ENCODE measurements around the gene ZNF581.

The ZNF581 gene

DNA sequence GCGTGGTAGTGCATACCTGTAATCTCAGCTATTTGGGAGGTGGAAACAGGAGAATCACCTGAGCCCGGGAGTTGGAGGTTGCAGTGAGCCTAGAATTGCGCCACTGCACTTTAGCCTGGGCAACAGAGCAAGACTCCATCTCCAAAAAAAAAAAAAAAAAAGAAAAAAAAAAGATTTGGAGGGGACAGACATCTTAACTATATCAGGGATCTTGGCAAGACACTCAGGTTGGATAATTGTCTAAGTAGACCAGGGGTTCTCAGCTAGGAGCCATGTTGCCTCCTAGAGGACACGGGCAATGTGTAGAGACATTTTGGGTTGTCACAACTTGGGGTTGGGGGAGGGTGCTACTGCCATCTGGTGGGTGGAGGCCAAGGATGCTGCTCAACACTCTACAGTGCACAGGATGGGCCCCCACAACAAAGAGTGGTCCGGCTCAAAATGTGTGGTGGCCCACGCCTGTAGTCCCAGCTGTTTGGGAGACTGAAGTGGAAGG, 4.5 kb upstream of the ZNF581 start:
- H3K4me3 ChIP-seq (ENCODE audit: low read depth, low read length): no peak overlapping the region
- TF ChIP-seq, protein P1, sequence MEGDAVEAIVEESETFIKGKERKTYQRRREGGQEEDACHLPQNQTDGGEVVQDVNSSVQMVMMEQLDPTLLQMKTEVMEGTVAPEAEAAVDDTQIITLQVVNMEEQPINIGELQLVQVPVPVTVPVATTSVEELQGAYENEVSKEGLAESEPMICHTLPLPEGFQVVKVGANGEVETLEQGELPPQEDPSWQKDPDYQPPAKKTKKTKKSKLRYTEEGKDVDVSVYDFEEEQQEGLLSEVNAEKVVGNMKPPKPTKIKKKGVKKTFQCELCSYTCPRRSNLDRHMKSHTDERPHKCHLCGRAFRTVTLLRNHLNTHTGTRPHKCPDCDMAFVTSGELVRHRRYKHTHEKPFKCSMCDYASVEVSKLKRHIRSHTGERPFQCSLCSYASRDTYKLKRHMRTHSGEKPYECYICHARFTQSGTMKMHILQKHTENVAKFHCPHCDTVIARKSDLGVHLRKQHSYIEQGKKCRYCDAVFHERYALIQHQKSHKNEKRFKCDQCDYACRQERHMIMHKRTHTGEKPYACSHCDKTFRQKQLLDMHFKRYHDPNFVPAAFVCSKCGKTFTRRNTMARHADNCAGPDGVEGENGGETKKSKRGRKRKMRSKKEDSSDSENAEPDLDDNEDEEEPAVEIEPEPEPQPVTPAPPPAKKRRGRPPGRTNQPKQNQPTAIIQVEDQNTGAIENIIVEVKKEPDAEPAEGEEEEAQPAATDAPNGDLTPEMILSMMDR (IDR thresholded peaks at IDR 0.05; ENCODE audit: insufficient read depth, low read depth, low read length, missing control alignments): peak; percentile 60
- peak; percentile 78 for DNase-seq (ENCODE audit: low read depth)

DNA sequence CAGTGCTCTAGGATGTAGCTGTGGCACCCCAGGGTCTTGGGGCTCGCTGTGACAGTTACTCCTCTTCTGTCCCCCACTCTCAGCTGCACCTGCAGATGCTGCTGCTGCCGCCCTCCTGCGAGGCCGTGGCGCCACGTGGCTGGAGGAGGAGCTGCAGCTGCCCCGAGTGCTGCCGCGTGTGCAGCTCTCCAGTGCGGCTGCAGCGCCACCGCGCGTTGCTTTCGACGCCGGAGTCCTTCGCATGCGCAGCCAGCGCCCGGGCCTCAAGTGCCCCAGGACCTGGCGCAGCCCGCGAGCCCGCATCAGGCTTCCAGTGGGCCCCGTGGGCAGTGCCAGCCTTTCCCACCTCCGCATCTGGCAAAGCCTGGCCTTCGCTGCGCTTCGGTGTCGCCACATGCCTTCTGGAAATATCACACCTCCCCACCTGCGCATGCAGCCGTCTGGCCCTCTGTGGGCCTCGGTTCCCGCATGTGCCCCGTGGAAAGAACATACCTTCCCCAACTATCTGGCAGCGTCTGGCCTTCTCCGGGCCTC, 3.3 kb upstream of the ZNF581 start:
- peak; percentile 95 for DNase-seq (ENCODE audit: low read depth)
- peak overlapping the region; percentile 92 for H3K4me3 ChIP-seq (ENCODE audit: low read depth, low read length)

DNA sequence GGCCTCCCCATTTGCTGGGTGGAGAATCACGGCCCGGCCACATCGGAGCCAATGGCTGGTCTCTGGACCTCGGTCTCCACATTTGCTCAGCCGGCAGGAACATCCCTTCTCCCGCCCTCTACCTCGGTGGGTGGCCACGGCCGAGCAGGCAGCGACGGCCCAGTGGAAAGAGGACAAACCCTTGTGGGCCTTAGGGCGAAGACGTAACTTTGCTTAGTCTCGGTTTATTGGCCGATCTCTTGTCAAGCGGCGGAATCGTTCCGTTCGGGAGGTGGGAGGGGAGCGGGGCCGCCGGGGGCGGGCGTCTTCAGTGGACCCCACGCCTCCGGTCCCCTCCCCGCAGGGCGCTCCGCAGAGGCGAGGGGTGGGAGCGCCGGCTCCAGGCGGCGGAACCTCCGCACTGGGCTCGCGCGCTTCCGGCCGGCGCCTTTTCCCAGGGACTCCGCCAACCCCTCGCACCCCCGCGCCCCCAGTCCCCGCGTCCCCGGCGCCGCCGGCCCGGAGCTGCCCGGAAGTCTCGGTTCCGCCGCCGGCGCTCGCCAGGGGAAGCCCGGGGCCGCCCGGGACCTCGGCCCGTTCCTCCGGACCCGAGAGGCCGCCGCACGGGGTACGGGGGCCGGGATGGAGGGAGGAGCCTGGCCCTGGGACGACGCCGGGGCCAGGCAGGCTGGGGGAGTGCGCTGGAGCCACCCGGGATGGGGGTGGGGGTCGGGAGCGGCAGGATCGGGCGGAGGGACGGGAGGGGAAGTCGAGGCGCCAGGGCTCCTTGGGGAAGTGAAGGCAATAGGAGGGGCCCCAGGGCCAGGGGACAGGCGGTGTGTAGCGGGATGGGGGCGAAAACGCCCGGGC, 2.6 kb upstream of the ZNF581 start, which contains the start of gene ZNF580:
ZNF580 (plus strand) TSS at position 426 of the 849 bp plus-strand sequence. CDS start 1,507 bp downstream, outside the sequence.
- TF ChIP-seq, protein P1 (IDR thresholded peaks at IDR 0.05; ENCODE audit: insufficient read depth, low read depth, low read length, missing control alignments): no peak
- H3K4me3 ChIP-seq (ENCODE audit: low read depth, low read length): peak within 1 kb of the TSS; percentile 92
- DNase-seq (ENCODE audit: low read depth): peak; percentile 88

More for the DNA sequence above, 3.3 kb upstream of the ZNF581 start:
- TF ChIP-seq, protein P1 (IDR thresholded peaks at IDR 0.05; ENCODE audit: insufficient read depth, low read depth, low read length, missing control alignments): peak; percentile 80

DNA sequence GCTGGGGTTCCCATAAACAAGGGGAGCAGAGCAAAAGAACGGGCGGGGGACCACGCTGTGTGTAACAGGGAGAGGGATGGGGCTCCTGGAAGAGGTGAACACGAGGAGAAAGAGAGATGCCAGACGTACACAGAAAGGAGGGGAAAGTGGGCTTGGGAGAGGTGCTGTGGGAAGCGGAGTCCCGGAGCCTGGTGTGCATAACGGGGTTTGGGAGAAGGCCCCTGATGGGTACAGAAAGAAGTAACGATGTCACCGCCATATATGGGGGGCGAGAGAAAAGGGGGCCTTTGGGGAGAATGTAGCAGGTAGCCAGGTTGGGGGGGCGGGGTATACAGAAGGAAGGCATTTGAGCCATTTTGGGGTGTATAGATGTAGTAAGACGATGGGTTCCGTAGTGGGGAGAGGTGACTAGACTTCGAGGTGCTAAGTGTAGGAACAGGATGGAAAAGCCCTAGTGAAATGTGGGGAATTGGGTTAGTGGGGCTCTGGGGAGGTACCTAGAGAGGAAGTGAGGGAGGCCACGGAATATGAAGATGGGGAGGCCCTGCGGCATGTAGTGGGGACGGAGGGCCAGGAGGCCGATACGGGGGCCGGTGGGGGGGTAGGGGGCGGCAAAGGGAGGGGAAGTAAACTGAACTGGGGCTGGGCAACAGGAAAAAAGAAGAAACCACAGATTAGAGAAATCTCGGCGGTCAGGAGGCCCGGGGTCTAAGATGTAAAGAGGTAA, 1.9 kb upstream of the ZNF581 start:
- peak; percentile 50 for DNase-seq (ENCODE audit: low read depth)
- TF ChIP-seq, protein P1 (IDR thresholded peaks at IDR 0.05; ENCODE audit: insufficient read depth, low read depth, low read length, missing control alignments): no peak
- peak overlapping the region; percentile 92 for H3K4me3 ChIP-seq (ENCODE audit: low read depth, low read length)

DNA sequence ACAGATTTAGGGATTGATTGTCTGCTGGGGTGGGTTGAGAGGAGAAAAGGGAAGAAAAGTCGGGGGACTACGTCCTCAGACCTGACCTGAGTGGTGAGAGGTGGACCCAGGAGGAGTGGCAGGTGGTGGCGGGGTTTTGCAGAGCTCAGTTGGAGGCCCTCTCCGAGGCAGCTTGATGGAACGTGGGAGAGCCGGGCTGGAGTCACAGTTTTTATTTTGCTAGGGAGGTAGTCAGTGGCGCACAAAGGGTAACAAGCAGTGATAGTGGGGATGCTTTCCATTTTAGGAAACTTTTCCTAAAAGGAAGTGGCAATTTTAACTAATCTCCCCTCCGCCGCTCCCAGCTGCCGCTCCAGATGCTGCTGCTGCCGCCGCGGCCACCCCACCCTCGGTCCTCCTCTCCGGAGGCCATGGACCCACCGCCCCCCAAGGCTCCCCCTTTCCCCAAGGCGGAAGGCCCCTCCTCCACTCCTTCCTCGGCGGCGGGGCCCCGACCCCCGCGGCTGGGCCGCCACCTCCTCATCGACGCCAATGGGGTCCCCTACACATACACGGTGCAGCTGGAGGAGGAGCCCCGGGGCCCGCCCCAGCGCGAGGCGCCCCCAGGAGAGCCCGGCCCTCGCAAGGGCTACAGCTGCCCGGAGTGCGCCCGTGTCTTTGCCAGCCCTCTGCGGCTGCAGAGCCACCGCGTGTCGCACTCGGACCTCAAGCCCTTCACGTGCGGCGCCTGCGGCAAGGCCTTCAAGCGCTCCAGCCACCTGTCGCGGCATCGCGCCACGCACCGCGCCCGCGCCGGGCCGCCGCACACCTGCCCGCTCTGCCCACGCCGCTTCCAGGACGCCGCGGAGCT, 1.1 kb upstream of the ZNF581 start:
- H3K4me3 ChIP-seq (ENCODE audit: low read depth, low read length): peak overlapping the region; percentile 92
- TF ChIP-seq, protein P1 (IDR thresholded peaks at IDR 0.05; ENCODE audit: insufficient read depth, low read depth, low read length, missing control alignments): no peak
- DNase-seq (ENCODE audit: low read depth): peak; percentile 49

DNA sequence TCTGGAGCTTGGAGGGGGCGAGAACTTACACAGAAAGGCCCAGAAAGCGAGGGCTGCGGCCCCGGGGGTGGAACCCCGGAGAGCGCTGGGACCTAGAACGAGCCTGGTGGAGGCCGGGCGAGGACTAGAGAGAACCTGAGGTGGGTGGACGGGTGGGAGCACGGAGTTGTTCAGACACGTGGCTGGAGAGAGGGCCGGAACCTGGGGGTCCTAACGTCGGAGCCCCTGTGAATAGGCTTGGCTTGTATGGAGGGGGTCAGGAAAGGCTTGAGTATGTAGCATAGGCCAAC, 383 bp downstream of the ZNF581 start:
- no peak for DNase-seq (ENCODE audit: low read depth)
- TF ChIP-seq, protein P1 (IDR thresholded peaks at IDR 0.05; ENCODE audit: insufficient read depth, low read depth, low read length, missing control alignments): no peak

More for the DNA sequence above, 383 bp downstream of the ZNF581 start:
- peak overlapping the region; percentile 92 for H3K4me3 ChIP-seq (ENCODE audit: low read depth, low read length)

All from GM12865 (cell line).